Non-pigmented ciliary epithelial cell (primary cell): ENCODE data around the gene CDCP1.

Experiments used
- DNase-seq: peaks from one replicate; pipeline ENCODE4 v3.0.0-alpha.2; 2010; ENCODE audit warnings: low read depth

Gene CDCP1, protein sequence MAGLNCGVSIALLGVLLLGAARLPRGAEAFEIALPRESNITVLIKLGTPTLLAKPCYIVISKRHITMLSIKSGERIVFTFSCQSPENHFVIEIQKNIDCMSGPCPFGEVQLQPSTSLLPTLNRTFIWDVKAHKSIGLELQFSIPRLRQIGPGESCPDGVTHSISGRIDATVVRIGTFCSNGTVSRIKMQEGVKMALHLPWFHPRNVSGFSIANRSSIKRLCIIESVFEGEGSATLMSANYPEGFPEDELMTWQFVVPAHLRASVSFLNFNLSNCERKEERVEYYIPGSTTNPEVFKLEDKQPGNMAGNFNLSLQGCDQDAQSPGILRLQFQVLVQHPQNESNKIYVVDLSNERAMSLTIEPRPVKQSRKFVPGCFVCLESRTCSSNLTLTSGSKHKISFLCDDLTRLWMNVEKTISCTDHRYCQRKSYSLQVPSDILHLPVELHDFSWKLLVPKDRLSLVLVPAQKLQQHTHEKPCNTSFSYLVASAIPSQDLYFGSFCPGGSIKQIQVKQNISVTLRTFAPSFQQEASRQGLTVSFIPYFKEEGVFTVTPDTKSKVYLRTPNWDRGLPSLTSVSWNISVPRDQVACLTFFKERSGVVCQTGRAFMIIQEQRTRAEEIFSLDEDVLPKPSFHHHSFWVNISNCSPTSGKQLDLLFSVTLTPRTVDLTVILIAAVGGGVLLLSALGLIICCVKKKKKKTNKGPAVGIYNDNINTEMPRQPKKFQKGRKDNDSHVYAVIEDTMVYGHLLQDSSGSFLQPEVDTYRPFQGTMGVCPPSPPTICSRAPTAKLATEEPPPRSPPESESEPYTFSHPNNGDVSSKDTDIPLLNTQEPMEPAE

DNA sequence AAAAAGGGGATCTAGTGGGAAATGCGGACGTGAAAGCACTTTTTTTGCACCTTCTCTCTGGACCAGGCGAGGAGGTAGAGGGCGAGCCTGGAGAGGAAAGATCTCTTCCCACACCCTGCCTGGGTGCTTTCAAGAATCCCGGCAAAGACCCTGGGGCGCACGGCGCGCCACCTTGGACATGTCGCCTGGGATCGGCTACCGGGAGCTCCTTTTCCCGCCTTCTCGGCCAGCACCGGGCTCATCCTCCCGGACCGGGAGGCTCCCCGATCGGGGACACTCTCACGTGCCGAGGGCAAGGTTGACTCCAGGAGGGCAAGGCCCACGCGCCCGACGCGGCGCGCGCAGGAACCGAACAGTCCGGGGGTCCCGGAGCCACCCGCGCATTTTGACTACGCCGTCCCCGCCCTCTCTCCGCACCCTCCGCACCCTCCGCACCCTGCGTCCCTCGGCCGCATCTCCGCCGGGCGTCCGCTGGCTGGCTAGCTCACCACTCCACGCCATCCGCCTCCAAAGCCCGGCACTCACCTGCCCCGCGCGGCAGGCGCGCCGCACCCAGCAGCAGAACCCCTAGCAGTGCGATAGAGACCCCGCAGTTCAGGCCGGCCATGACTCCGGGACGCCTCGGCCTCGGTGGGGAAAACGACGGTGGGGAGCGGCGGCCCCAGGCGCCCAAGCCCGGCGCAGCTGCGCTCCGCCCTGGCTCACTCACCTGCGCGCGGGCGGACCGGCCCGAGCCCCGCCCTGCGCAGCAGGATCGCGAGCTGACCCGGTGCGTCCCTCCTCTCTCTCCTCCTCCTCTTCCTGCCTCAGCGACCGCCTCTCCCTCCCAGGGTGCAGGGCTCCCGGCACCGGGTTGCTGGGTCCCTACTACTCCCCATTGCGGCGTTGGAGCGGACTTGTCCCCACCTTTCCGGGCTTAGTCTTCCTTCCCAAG lies at the start of gene CDCP1:
CDCP1 (minus strand) TSS at position 698 of the 934 bp plus-strand sequence; CDS start at position 607, 91 bp downstream.
- DNase-seq = no peak

DNA sequence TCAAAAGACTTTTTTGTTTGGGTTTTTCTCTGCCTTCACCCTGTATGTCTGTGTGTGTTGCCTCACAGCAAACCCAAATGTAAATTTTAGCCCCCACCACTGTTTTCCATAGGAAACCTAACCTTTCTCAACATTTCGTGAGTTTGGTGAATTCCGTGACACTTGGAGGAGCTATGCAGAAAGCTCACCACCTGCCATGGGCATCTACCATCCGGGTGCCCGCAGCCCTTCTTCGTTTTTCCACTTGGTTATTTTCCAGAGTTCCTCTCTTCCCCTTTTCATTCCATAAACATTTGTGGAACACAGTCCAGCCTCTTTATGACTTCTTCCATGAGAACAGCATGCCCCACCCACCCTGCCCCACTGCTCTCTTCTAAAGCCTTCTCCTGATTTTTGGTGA lies 48.6 kb upstream of the CDCP1 start:
- DNase-seq = no peak

DNA sequence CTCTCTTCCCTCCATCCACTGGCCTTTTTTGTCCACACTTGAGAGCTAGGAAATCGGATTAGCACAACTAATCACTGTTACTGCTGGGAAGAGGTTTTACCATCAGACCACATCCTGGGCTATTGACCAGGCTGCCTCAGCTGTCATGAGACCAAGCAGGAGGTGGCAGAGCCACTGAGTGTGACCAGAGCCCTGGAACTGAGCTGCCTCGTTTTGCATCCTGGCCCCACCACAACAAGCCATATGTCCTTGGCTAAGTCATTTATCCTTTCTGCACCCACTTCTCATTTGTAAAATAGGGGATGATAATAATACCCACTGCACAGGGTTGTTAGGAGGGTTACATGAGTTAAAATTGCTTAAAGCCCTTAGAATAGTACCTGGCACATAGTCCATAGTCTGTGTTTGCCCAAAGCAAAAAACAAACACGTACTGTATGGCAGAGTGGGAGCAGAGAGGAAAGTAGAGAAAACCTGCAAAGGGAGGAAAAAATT lies 45.8 kb upstream of the CDCP1 start:
- DNase-seq = no peak

DNA sequence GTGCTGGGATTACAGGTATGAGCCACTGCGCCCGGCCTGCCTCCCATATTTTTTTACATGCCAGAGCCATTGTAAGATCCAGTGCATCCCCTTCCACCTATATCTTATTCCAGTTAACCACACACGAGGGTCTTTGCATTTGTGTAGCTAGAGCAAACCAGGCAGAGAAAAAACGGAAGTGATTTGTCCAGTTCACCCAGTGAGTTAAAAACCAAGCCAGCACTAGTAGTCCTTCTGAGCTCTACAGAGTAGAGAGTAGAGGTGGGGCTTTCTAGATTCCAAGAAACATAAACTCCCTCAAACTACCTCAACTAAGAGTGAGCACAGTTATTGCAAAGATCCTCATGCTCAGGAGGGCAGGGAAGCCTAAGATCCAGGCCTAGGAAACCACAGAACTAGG lies 45.2 kb upstream of the CDCP1 start:
- no peak for DNase-seq

DNA sequence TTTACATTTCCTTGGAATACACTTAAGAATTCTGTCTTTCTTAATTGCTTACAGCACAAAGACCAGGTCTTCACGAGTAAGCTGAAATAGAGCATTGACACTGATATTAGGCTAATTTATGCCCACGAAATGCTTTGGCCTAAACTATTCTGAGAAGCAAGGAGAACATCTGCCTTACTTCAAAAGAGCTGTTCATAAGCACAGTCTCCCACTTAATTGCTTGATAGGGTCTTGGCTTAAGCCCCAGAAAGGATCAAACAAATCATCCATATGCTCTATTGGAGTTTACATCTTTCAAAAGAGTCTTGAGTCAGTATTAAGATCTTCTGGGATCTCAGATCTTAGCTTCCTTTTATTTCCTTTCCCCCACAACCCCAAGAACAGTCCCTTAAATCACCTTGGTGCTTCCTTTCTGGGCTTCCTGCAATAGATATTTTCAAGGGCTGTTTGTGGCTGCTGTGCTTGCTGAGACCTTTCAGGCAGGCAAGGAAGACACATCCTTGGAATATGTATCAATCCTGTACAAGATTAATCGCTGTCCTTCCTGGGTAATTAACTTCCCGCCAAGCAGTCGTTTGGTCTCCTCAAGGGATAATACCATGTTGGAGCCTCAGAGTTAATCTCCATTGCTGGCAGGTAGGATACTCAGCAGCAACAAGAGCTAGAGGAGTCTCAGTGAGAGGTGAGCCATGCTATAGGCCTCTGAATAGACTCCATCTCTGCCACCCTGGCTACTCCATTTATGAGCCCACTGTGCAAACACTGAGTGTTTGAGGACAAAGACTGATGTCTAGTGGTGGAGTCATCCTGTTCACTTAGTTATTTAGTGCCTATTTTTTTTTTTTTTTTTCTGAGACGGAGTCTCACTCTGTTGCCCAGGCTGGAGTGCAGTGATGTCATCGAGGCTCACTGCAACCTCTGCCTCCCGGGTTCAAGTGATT lies 42.8 kb upstream of the CDCP1 start:
- no peak for DNase-seq

DNA sequence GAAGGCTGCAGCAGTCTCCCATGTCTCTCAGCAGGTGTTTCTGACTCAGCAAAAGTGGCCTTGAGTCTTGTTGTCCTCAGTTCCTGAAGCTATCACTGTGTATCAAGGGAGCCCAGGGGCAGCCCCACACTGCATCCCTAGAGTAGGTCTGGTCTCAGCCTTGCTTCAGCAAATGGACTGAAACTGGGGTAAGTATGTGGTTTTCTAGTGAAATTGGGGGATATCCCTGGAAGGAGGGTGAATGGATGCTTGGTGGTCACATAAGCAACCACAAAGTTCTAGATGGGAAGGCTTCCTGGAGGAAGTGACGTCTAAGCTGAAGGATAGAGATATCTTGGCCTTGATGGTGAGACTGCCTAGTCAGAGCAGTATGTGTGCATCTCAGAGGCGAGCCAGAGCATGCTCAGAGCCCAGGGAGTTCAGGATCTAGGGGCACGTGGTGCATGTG lies 41.5 kb upstream of the CDCP1 start:
- DNase-seq = no peak

DNA sequence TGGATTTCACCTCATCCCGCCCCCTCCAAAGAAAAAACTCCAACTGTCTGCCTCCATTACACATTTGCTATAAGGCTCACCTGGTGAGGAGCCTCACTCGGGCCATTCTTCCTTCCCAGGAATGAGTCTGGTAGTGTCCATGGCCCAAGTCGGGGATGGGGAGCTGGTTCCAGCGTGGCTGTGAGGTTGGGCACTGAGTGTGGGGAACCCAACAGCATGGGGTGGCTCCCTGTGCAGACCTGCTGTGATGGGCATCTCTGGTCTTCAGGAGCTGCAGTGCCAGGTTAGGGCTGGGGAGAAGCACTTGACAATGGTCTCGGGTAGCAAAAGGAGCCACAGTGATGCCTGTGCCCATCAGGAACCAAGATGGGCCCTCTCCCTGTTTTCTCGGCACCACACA lies 40.7 kb upstream of the CDCP1 start:
- DNase-seq = no peak

DNA sequence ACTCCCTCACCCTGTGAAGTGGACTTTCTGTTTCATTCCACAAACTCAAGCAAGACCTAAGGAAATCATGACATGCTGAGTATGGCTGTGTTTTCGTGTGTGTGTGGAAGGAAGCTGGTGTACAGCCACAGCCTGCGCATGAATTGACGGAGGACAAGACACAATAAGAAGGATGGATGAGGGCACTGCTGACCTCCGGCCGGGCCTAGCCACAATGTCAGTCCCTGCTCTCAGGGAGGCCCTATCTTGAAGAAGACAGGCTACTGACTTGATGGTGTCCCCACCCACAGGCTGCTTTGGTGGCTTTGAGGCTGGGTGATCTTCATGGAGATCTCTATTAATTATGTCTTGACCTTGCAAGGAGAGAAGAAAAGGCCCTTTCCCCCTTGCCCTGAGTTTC lies 39.3 kb upstream of the CDCP1 start:
- no peak for DNase-seq

DNA sequence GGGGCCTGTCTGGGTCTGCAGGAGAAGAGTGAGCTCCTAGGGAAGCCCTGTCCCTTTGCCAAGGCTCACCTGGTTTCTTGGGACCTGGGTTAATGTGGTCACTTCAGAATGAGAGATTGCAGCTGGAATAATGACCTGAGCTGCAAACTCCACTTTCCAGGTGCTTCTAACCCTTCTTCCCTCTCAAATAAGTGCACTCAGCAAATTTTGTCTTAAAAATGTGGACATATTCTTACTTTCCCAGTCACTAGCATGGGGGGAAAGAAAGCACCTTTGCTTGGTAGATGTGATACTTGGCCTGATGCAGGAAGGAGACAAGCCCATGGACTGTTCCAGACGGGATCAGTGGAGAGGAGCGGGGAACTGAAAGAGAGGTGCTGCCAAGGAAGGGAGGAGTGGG lies 38.9 kb upstream of the CDCP1 start:
- no peak for DNase-seq

DNA sequence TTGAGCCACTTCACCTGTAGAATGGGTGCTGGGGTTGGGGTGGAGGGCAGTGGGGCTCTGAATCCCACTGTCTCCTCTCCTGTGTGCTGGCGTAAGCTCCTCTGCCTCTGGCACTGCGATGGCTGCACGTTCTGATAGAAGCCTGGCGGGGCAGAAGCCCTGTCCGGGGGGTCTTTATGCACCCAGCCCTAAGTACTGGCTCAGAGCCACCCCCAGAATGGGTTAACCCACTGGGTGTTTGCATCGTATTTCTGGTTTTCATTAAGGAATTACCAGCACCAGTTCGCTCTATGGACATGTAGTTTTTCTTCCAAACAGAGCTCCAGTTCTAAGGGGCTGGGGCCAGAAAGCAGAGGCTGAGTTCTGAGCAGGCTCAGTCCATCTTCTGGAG lies 37.7 kb upstream of the CDCP1 start:
- no peak for DNase-seq

DNA sequence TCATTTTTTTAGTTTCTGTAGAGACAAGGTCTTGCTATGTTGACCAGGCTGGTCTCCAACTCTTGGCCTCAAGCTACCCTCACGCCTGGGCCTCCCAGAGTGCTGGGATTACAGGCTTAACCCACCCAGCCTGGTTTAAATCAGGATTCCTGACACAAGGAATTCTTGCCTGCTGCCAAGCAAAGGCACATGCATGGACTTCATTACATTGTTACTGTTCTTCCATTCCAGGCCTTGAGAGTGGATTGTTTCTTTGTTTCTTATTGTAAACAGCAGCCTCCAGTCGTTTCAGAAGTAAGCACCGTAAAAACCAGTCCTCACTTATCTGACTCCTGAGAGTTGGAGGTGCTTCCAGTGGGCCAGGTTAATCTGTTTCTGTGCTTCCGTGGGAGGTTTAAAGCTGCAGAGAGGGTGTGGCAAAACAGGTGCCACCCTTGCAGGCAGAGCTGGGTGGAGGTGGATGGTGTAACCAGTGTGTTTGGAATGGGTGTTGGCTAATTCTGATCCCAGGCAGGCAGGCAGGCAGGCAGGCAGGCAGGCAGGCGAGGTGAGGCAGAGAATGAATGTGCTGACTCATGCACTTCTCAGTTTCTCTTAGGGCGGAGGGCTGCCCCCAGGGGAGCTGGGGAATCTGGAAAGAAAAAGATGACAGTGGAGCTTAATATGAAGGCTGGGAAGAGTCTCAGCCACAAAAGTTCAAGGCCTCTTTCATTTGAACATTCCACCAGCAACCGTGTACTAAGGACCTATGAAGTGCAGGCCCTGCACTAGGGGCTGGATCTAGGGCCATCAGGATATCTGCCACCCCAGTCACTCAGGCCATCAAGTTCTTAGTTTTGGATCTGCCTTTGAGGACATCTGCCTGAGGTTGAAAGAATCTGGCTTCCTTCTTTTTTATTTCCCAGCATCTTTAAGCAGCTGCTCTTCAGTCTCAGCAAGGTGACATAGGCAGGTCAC lies 37.0 kb upstream of the CDCP1 start:
- DNase-seq = no peak

DNA sequence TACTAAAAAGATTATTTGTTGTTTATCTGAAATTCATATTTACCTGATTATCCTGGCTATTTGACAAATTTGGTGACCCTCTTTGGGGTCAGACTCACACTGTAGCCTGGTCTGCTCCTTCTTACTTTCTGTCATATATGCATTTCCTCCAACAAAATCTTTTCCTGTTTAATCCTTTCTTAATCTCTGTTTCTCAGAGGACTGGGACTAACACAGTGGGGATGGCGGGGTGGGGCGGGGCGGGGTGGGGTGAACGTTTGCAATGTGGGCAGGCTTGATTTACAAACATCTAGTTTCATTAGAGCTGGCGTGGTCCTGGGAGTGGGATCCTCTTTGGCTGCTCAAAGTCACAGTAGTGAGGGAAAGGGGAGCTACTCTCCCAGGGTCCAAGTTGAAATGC lies 35.3 kb upstream of the CDCP1 start:
- DNase-seq = no peak

DNA sequence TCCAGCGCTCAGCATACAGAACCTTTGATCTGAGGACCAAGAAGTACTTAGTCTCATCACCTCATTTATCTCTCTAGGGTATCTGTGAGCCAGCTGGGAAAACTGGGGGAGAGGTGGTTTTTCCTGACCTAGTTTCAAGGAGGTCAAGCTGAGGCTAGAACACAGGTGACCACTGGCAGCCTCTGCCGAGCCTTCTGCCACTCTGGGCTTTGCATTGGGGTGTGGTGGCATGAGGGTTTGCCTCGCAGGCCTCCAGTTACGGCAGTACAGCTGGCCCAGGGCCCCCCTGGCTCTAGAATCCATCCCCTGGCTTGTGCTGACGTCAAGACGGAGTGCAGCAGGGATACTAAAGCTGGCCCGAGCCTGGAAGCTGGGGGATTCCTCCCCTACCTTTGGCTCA lies 34.7 kb upstream of the CDCP1 start:
- DNase-seq = no peak

DNA sequence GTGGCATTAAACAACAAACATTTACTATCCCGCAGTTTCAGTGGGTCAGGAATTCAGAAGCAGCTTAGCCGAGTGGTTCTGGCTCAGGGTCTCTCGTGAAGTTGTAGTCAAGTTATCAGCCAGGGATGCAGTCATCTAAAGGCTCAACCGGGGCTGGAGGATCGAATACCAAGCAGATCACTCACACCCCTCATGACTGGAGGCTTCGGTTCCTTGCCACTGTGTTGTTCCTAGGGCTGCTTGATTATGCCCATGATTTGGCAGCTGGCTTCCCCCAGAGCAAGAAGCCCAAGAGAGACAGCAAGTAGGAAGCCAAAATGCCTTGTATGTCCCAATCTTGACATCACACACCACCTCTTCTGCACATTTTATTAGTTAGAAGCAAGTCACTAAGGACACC lies 33.9 kb upstream of the CDCP1 start:
- peak; percentile 63 for DNase-seq

DNA sequence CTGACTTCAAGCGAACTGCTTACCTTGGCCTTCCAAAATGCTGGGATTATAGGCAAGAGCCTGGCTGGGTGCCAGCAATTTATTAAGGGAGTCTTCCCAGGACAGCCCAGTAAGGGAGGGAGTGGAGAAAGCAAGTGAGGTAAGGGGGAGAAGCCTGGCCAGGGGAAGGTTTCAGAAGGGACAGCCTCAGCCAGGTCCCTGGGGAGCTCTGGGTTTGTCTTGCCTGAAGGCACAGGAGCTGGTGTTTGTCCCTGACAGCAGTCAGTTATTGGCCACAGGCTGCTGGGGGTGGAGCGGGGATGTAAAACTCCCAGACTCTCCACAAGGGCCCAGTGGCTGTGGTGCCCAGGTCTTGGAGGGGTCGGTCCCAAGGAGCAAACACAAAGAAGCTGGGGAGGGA lies 33.0 kb upstream of the CDCP1 start:
- DNase-seq = no peak

DNA sequence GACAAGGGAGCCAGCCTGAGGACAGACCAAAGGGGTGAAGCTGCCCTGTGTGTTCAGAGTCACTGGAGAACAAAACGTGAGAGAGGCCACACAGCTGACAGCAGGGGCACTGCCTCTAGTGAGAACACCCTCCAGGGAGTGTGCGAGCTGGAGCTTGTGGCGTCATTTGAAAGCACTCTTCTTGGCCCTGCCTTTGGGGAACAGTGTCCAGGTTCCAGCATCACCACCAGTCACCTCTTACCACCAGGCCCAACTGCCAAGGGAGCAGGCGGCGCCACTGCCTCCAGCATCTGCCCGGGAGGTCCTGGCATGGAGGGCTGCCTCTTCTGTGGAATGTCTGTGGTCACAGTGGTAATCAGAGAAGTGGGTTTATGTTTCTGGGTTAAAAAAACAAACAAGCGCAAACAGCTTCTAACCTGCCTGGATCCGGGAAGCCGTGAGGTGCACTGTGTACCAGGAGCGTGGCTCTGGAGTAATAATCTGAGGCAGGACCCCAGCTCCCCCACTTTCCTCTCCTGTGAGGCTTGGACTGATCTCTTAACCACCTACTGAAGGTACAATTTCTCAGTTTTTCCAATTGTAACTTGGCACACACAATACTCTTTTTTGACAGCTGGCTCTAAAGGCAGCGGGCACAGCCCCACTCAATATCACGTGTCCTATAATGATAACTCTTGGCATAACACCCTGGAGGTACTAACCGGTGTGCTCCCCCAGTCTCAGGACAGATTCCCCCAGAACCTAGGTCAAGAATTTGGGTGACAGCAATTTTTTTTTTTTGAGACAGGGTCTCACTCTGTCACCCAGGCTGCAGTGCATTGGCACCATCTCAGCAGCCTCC lies 32.2 kb upstream of the CDCP1 start:
- no peak for DNase-seq

DNA sequence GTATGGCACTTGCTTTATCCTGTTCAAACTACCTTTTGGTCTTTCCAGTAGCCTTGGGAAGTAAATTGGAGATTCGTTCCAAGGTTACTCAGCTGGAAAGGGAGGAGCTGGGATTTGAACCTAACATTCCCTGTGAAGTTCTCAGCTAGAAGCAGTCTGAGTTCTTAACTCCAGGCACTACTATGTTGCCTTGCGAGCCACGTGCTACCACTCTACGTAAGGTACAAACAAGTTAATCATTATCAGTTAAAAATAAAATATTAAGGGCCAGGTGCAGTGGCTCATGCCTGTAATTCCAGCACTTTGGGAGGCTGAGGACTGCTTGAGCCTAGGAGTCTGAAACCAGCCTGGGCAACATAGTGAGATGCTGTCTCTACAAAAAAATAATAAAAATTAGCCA lies 30.7 kb upstream of the CDCP1 start:
- DNase-seq = no peak

DNA sequence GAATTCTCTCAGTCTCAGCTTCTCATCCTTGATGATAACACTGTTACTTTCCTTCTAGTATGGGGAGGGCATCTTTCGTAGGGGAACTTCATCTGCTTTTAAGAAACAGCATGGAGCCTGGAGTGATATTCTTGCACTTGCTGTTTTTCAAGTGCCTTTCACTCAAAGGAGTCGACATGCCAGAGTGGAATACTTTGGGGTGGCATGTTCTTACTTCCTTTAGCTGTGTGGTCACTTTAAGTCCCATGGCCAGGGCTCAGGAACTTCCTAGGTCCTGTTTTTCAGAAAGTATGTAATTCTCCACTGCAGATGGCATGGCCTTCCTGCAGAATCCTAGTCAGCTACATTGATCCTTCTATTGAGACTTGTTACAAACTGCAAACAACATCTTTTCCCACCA lies 28.1 kb upstream of the CDCP1 start:
- DNase-seq = no peak

DNA sequence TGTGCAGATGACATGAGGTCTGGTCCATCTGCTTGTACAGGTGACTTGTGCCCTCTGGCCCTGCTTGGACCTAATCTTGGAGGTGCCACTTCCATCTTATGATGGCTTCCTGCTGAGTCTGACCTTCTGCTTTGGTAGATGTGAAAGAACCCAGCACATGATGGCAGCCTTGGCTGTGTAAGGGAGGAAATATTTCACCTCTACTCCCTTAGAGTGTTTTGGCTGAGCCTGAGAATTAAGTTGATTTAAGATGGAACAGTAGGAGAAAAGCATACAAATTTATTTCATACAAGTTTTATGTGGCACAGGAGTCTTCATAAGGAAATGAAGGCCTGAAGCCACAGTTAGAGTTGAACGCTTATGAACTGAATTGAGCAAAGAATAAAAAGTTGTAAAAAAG lies 27.6 kb upstream of the CDCP1 start:
- no peak for DNase-seq
